AG09309 (cell line): ENCODE measurements around the gene ATAD5.
A peak's percentile ranks its signal among the peaks of the same experiment; 100 is the strongest.

Experiments
- DNase-seq: peaks from one replicate; pipeline ENCODE4 v3.0.0-alpha.2; 2010; ENCODE audit warnings: low read depth
- H3K4me3 ChIP-seq: 2 replicates; pipeline ENCODE4 v1.5.1; 2011; ENCODE audit warnings: mild to moderate bottlenecking, low read depth, low read length, moderate library complexity; ENCODE audit not compliant: control insufficient read depth
- CTCF ChIP-seq: IDR thresholded peaks from 2 replicates; pipeline ENCODE4 v1.5.1; 2011; ENCODE audit warnings: mild to moderate bottlenecking, low read depth, low read length, inconsistent platforms; ENCODE audit not compliant: insufficient read depth, control insufficient read depth; ENCODE audit errors: missing control alignments

ATAD5 gene

GRCh38 chr17:30869005-30869404, 37.2 kb downstream of the ATAD5 start:
- DNase-seq = no peak
- H3K4me3 ChIP-seq = no peak overlapping the region
- TF ChIP-seq CTCF = no peak

- no peak overlapping the region for H3K4me3 ChIP-seq
- no peak for DNase-seq
- TF ChIP-seq CTCF = no peak
Measured at GRCh38 chr17:30886187-30886586, 54.4 kb downstream of the ATAD5 start.

- DNase-seq = no peak
- no peak for TF ChIP-seq CTCF
- no peak overlapping the region for H3K4me3 ChIP-seq
Measured at GRCh38 chr17:30894236-30894635, 62.5 kb downstream of the ATAD5 start.

- no peak for TF ChIP-seq CTCF
- no peak overlapping the region for H3K4me3 ChIP-seq
- no peak for DNase-seq
Measured at GRCh38 chr17:30897311-30897710, 65.5 kb downstream of the ATAD5 start.

GRCh38 chr17:30905742-30906100, 74.0 kb downstream of the ATAD5 start:
- DNase-seq = no peak
- TF ChIP-seq CTCF = no peak

GRCh38 chr17:30906101-30906911, 74.5 kb downstream of the ATAD5 start, which contains the start of gene TEFM:
Gene TEFM, minus strand, starts transcription at chr17:30906238. Its CDS starts 40 bp downstream, at chr17:30906198.
- peak; percentile 59 for DNase-seq
- peak within 1 kb of the TSS; percentile 97 for H3K4me3 ChIP-seq
- no peak for TF ChIP-seq CTCF

More at GRCh38 chr17:30905742-30906100, 74.0 kb downstream of the ATAD5 start:
- H3K4me3 ChIP-seq = peak overlapping the region; percentile 97
